Activated naive CD8-positive, alpha-beta T cell treated with anti-CD3 and anti-CD28 coated beads, Interleukin-2, amount 10 ng/mL, durations not matched to agents 7 days and 5 days (primary cell): Measurements from ENCODE around the gene CXCL16. TPM values are rescaled to one million over a fixed set of nuclear protein-coding genes. Genes with fewer than 3 reads are reported as not detected.

Source experiments
- ATAC-seq: fragments of 150-1000 bp; cut with Tn5 transposase; one replicate; pipeline ENCODE4 v1.10.0; 2021; ENCODE audit warnings: low read depth, moderate library complexity
- POLR2A ChIA-PET: fragments of 350-600 bp; sonication (Branson Sonifier 250); formaldehyde crosslinking; loops from one replicate; lab custom pipeline; 2021; ENCODE audit warnings: antibody characterized with exemption; lab: Charles Lee
- DNase-seq: peaks from one replicate; pipeline ENCODE4 v3.0.0; 2021
- H3K27ac Mint-ChIP-seq: one replicate; pipeline ENCODE4 v1.8.0; 2022; ENCODE audit warnings: mild to moderate bottlenecking, mixed read lengths
- H3K27me3 Mint-ChIP-seq: one replicate; pipeline ENCODE4 v1.8.0; 2022; ENCODE audit warnings: mild to moderate bottlenecking, moderate library complexity, mixed read lengths
- H3K36me3 Mint-ChIP-seq: one replicate; pipeline ENCODE4 v1.8.0; 2021; ENCODE audit warnings: mild to moderate bottlenecking, mixed read lengths
- H3K4me1 Mint-ChIP-seq: one replicate; pipeline ENCODE4 v1.8.0; 2021; ENCODE audit warnings: mixed read lengths
- H3K4me3 Mint-ChIP-seq: one replicate; pipeline ENCODE4 v1.8.0; 2022; ENCODE audit warnings: mild to moderate bottlenecking, moderate library complexity, mixed read lengths
- H3K9me3 Mint-ChIP-seq: one replicate; pipeline ENCODE4 v1.8.0; 2021; ENCODE audit warnings: mixed read lengths
- total RNA-seq, 2 experiments: library from RNA; stranded (reverse); gene quantifications; one replicate each; pipeline ENCODE4 v1.2.3, GENCODE V29; 2021

The CXCL16 gene
- total RNA-seq, 2 experiments from 2014 or later = 2.7 to 3.0 TPM

- ATAC-seq (peak; percentile 100), DNase-seq (peak; percentile 52)
- Mint-ChIP-seq H3K4me3 (peak within 1 kb of the TSS; percentile 17), H3K4me1 (peaks cover 13% of the 10 kb centered on the region), H3K27ac (peak within 1 kb of the TSS; percentile 62), H3K27me3 (peaks cover 25% of the 10 kb centered on the region), H3K36me3 (no peaks in the 10 kb centered on the region), H3K9me3 (no peaks in the 10 kb centered on the region)
- POLR2A ChIA-PET = interaction anchor here (0.6 to 1.7 kb wide), 7 partner anchors 17 to 120 kb away, joined by 3 to 6 read pairs (median 3); partner anchors contain the start of genes CXCL16, GLTPD2, PSMB6 and ZMYND15
Measured at GRCh38 chr17:4771519-4772234, 31.9 kb upstream of the CXCL16 start, which contains the start of gene TM4SF5. Gene TM4SF5 (plus strand): TSS chr17:4771886. CDS start chr17:4771923, 37 bp downstream.

- ATAC-seq = no peak
- Mint-ChIP-seq H3K4me1 (peaks cover 13% of the 10 kb centered on the region), H3K27me3 (peaks cover 23% of the 10 kb centered on the region), H3K9me3 (no peaks in the 10 kb centered on the region), H3K27ac (no peak overlapping the region), H3K4me3 (no peak overlapping the region), H3K36me3 (no peaks in the 10 kb centered on the region)
- POLR2A ChIA-PET = no interaction called here
- DNase-seq = no peak
Measured at GRCh38 chr17:4769628-4770027, 29.9 kb upstream of the CXCL16 start.

GRCh38 chr17:4768298-4768697 is 28.6 kb upstream of the CXCL16 start:
- Mint-ChIP-seq H3K36me3 (no peaks in the 10 kb centered on the region), H3K4me3 (no peak overlapping the region), H3K27me3 (peaks cover 24% of the 10 kb centered on the region), H3K9me3 (no peaks in the 10 kb centered on the region), H3K4me1 (peaks cover 11% of the 10 kb centered on the region), H3K27ac (no peak overlapping the region)
- POLR2A ChIA-PET = no interaction called here
- DNase-seq (no peak), ATAC-seq (no peak)

GRCh38 chr17:4766723-4767122 is 27.0 kb upstream of the CXCL16 start:
- POLR2A ChIA-PET = no interaction called here
- DNase-seq = no peak
- H3K9me3 Mint-ChIP-seq = no peaks in the 10 kb centered on the region
- H3K27me3 Mint-ChIP-seq = peaks cover 21% of the 10 kb centered on the region
- H3K27ac Mint-ChIP-seq = no peak overlapping the region
- no peak overlapping the region for H3K4me3 Mint-ChIP-seq
- H3K36me3 Mint-ChIP-seq = no peaks in the 10 kb centered on the region
- no peak for ATAC-seq
- H3K4me1 Mint-ChIP-seq = peaks cover 8% of the 10 kb centered on the region

GRCh38 chr17:4766201-4766600 is 26.5 kb upstream of the CXCL16 start:
- H3K27ac Mint-ChIP-seq = no peak overlapping the region
- H3K36me3 Mint-ChIP-seq = no peaks in the 10 kb centered on the region
- no peak for ATAC-seq
- H3K4me1 Mint-ChIP-seq = peaks cover 4% of the 10 kb centered on the region
- peaks cover 23% of the 10 kb centered on the region for H3K27me3 Mint-ChIP-seq
- DNase-seq = no peak
- no peak overlapping the region for H3K4me3 Mint-ChIP-seq
- POLR2A ChIA-PET = no interaction called here
- no peaks in the 10 kb centered on the region for H3K9me3 Mint-ChIP-seq

GRCh38 chr17:4764595-4764994 is 24.9 kb upstream of the CXCL16 start:
- ATAC-seq (no peak), DNase-seq (no peak)
- H3K9me3 Mint-ChIP-seq = no peaks in the 10 kb centered on the region
- H3K36me3 Mint-ChIP-seq = no peaks in the 10 kb centered on the region
- POLR2A ChIA-PET = no interaction called here
- H3K27me3 Mint-ChIP-seq = peaks cover 18% of the 10 kb centered on the region
- H3K27ac Mint-ChIP-seq = no peak overlapping the region
- H3K4me3 Mint-ChIP-seq = no peak overlapping the region
- H3K4me1 Mint-ChIP-seq = no peaks in the 10 kb centered on the region

- Mint-ChIP-seq H3K4me3 (no peak overlapping the region), H3K4me1 (no peaks in the 10 kb centered on the region), H3K27me3 (peaks cover 35% of the 10 kb centered on the region), H3K9me3 (no peaks in the 10 kb centered on the region), H3K36me3 (no peaks in the 10 kb centered on the region), H3K27ac (no peak overlapping the region)
- no peak for DNase-seq
- POLR2A ChIA-PET = no interaction called here
- no peak for ATAC-seq
Measured at GRCh38 chr17:4759776-4760236, 20.1 kb upstream of the CXCL16 start.

GRCh38 chr17:4753392-4753791 is 13.7 kb upstream of the CXCL16 start:
- DNase-seq = no peak
- POLR2A ChIA-PET = no interaction called here
- no peak for ATAC-seq
- peaks cover 2% of the 10 kb centered on the region for H3K4me1 Mint-ChIP-seq
- H3K27me3 Mint-ChIP-seq = peaks cover 54% of the 10 kb centered on the region
- no peaks in the 10 kb centered on the region for H3K36me3 Mint-ChIP-seq
- no peak overlapping the region for H3K27ac Mint-ChIP-seq
- H3K9me3 Mint-ChIP-seq = no peaks in the 10 kb centered on the region
- no peak overlapping the region for H3K4me3 Mint-ChIP-seq

- Mint-ChIP-seq H3K4me1 (peaks cover 11% of the 10 kb centered on the region), H3K4me3 (no peak overlapping the region), H3K36me3 (no peaks in the 10 kb centered on the region), H3K9me3 (no peaks in the 10 kb centered on the region), H3K27ac (no peak overlapping the region), H3K27me3 (peaks cover 44% of the 10 kb centered on the region)
- POLR2A ChIA-PET = no interaction called here
- DNase-seq (no peak), ATAC-seq (no peak)
Measured at GRCh38 chr17:4751932-4752331, 12.2 kb upstream of the CXCL16 start.

- Mint-ChIP-seq H3K9me3 (no peaks in the 10 kb centered on the region), H3K4me3 (no peak overlapping the region), H3K4me1 (peaks cover 13% of the 10 kb centered on the region), H3K27me3 (peaks cover 40% of the 10 kb centered on the region), H3K27ac (no peak overlapping the region), H3K36me3 (no peaks in the 10 kb centered on the region)
- POLR2A ChIA-PET = interaction anchor here (0.7 kb wide), 1 partner anchor 150 kb away, joined by 5 read pairs; no protein-coding TSS in a partner anchor
- ATAC-seq (no peak), DNase-seq (no peak)
Measured at GRCh38 chr17:4750606-4751005, 10.9 kb upstream of the CXCL16 start.

- Mint-ChIP-seq H3K4me1 (peaks cover 16% of the 10 kb centered on the region), H3K27ac (no peak overlapping the region), H3K9me3 (no peaks in the 10 kb centered on the region), H3K36me3 (no peaks in the 10 kb centered on the region), H3K4me3 (peak overlapping the region; percentile 1), H3K27me3 (peaks cover 29% of the 10 kb centered on the region)
- ATAC-seq = no peak
- DNase-seq = no peak
- POLR2A ChIA-PET = no interaction called here
Measured at GRCh38 chr17:4748686-4749085, 9.0 kb upstream of the CXCL16 start.

- DNase-seq (no peak), ATAC-seq (peak; percentile 92)
- H3K36me3 Mint-ChIP-seq = no peaks in the 10 kb centered on the region
- peak overlapping the region; percentile 62 for H3K27ac Mint-ChIP-seq
- peaks cover 16% of the 10 kb centered on the region for H3K4me1 Mint-ChIP-seq
- peak overlapping the region; percentile 75 for H3K4me3 Mint-ChIP-seq
- H3K27me3 Mint-ChIP-seq = peaks cover 25% of the 10 kb centered on the region
- POLR2A ChIA-PET = no interaction called here
- no peaks in the 10 kb centered on the region for H3K9me3 Mint-ChIP-seq
Measured at GRCh38 chr17:4747847-4748246, 8.1 kb upstream of the CXCL16 start.

GRCh38 chr17:4744999-4745969 is 5.6 kb upstream of the CXCL16 start:
- Mint-ChIP-seq H3K4me3 (no peak overlapping the region), H3K27ac (peak overlapping the region; percentile 26), H3K4me1 (peaks cover 18% of the 10 kb centered on the region), H3K27me3 (peaks cover 30% of the 10 kb centered on the region), H3K9me3 (no peaks in the 10 kb centered on the region), H3K36me3 (no peaks in the 10 kb centered on the region)
- POLR2A ChIA-PET = no interaction called here
- ATAC-seq = no peak
- DNase-seq = no peak
